Choroid plexus epithelial cell (primary cell): ENCODE measurements around the gene TSC22D4.
"Not testable (repeated sequence)": the region's sequence is repeated elsewhere in the genome, so short reads cannot be mapped to it uniquely, and the experiment has no call there.

Source experiments
- DNase-seq: peaks from one replicate; pipeline ENCODE4 v3.0.0-alpha.2; 2010; ENCODE audit warnings: low read depth
- H3K4me3 ChIP-seq: 2 replicates; pipeline ENCODE4 v1.5.1; 2011; ENCODE audit warnings: low read depth, mild to moderate bottlenecking, control low read depth, low read length, moderate library complexity
- CTCF ChIP-seq: conservative IDR thresholded peaks from 2 replicates; pipeline ENCODE4 v1.5.1; 2011; ENCODE audit warnings: low read depth, mild to moderate bottlenecking, control low read depth, inconsistent platforms, low read length, moderate library complexity

The TSC22D4 gene

GRCh38 chr7:100464791-100465190, 14.2 kb downstream of the TSC22D4 start:
- no peak for TF ChIP-seq CTCF
- H3K4me3 ChIP-seq: no peak overlapping the region
- DNase-seq: no peak

GRCh38 chr7:100464210-100464660, 14.8 kb downstream of the TSC22D4 start, which contains the start of gene SPACDR:
TSS of gene SPACDR (minus strand) at chr7:100464260. CDS start at chr7:100464025, 235 bp downstream.
- no peak for DNase-seq
- H3K4me3 ChIP-seq: no peak within 1 kb of the TSS
- no peak for TF ChIP-seq CTCF

GRCh38 chr7:100457033-100457432, 22.0 kb downstream of the TSC22D4 start:
- TF ChIP-seq CTCF: no peak
- no peak for DNase-seq
- H3K4me3 ChIP-seq: no peak overlapping the region

- no peak overlapping the region for H3K4me3 ChIP-seq
- no peak for DNase-seq
- no peak for TF ChIP-seq CTCF
Measured at GRCh38 chr7:100456562-100456961, 22.5 kb downstream of the TSC22D4 start.

GRCh38 chr7:100455206-100455605, 23.8 kb downstream of the TSC22D4 start:
- DNase-seq: no peak
- no peak for TF ChIP-seq CTCF
- no peak overlapping the region for H3K4me3 ChIP-seq

- not testable (repeated sequence) for DNase-seq
Measured at GRCh38 chr7:100453854-100454253, 25.2 kb downstream of the TSC22D4 start.

GRCh38 chr7:100452513-100452912, 26.5 kb downstream of the TSC22D4 start:
- H3K4me3 ChIP-seq: no peak overlapping the region
- DNase-seq: no peak
- no peak for TF ChIP-seq CTCF

More at GRCh38 chr7:100453854-100454253, 25.2 kb downstream of the TSC22D4 start:
- H3K4me3 ChIP-seq: not testable (repeated sequence)

- no peak for TF ChIP-seq CTCF
- no peak overlapping the region for H3K4me3 ChIP-seq
- no peak for DNase-seq
Measured at GRCh38 chr7:100449190-100449795, 29.7 kb downstream of the TSC22D4 start.

GRCh38 chr7:100447363-100447762, 31.7 kb downstream of the TSC22D4 start:
- not testable (repeated sequence) for H3K4me3 ChIP-seq, DNase-seq
